ENCODE measurements around the gene CISD3. TPM values are rescaled to one million over a fixed set of nuclear protein-coding genes. Genes with fewer than 3 reads are reported as not detected.

The CISD3 gene
- total and polyA plus RNA-seq, 10 of the 15 experiments (the other 5 are each of a cell fraction or from before 2014, with no cell fraction given): 2.6 to 38.1 (median 8.1) TPM

DNA sequence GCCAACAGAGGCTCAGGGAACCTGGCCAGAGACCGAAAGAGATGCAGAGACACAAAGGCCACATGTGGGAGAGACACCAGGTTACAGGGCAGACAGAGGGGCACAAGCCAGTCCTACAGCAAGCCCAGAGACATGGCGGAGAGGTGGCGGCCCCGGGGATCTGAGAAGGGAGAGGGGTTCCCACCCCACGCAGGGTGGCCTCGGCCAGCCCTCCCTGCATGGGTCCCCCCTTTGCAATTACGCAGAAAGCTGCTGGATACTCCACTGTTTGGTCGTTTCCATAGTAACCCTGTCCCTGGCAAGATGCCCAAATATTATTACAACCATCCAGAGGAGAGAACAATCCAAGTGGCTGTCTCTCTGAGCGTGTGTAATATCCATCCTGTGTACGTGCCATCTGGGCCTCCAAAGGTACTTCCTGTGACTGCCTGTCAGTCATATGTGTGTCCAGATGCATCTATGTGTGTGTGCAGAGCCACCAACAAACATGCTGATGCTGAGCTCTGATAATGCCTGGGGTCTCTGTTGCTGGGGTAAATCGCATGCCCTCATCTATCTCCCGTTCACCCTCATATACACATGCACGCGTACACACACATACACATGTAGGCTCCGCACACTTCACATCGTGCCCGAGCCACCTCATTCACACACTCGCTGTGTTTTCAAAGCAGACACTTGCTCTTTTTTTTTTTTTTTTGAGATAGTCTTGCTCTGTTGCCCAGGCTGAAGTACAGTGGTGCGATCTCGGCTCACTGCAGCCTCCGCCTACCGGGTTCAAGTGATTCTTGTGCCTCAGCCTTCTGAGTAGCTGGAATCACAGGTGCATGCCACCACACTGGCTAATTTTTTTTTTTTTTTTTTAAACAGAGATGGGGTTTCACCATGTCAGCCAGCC, 12.5 kb downstream of the CISD3 start (continued):
- TF ChIP-seq, protein P1, sequence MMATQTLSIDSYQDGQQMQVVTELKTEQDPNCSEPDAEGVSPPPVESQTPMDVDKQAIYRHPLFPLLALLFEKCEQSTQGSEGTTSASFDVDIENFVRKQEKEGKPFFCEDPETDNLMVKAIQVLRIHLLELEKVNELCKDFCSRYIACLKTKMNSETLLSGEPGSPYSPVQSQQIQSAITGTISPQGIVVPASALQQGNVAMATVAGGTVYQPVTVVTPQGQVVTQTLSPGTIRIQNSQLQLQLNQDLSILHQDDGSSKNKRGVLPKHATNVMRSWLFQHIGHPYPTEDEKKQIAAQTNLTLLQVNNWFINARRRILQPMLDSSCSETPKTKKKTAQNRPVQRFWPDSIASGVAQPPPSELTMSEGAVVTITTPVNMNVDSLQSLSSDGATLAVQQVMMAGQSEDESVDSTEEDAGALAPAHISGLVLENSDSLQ (IDR thresholded peaks at IDR 0.05): peak; percentile 91
- TF ChIP-seq, protein P2, sequence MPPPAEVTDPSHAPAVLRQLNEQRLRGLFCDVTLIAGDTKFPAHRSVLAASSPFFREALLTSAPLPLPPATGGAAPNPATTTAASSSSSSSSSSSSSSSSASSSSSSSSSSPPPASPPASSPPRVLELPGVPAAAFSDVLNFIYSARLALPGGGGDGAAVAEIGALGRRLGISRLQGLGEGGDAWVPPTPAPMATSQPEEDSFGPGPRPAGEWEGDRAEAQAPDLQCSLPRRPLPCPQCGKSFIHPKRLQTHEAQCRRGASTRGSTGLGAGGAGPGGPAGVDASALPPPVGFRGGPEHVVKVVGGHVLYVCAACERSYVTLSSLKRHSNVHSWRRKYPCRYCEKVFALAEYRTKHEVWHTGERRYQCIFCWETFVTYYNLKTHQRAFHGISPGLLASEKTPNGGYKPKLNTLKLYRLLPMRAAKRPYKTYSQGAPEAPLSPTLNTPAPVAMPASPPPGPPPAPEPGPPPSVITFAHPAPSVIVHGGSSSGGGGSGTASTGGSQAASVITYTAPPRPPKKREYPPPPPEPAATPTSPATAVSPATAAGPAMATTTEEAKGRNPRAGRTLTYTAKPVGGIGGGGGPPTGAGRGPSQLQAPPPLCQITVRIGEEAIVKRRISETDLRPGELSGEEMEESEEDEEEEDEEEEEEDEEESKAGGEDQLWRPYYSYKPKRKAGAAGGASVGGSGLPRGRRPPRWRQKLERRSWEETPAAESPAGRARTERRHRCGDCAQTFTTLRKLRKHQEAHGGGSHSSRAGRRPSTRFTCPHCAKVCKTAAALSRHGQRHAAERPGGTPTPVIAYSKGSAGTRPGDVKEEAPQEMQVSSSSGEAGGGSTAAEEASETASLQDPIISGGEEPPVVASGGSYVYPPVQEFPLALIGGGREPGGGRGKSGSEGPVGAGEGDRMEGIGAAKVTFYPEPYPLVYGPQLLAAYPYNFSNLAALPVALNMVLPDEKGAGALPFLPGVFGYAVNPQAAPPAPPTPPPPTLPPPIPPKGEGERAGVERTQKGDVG (CRISPR knock-in tag; IDR thresholded peaks at IDR 0.05): no peak
- TF ChIP-seq, protein P3, sequence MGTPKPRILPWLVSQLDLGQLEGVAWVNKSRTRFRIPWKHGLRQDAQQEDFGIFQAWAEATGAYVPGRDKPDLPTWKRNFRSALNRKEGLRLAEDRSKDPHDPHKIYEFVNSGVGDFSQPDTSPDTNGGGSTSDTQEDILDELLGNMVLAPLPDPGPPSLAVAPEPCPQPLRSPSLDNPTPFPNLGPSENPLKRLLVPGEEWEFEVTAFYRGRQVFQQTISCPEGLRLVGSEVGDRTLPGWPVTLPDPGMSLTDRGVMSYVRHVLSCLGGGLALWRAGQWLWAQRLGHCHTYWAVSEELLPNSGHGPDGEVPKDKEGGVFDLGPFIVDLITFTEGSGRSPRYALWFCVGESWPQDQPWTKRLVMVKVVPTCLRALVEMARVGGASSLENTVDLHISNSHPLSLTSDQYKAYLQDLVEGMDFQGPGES (IDR thresholded peaks at IDR 0.05): no peak
- no peak for TF ChIP-seq MTA3 (IDR thresholded peaks at IDR 0.05; ENCODE audit: borderline replicate concordance, low read length)
- no peak for TF ChIP-seq ZNF24 (IDR thresholded peaks at IDR 0.05)
- TF ChIP-seq, protein P4, sequence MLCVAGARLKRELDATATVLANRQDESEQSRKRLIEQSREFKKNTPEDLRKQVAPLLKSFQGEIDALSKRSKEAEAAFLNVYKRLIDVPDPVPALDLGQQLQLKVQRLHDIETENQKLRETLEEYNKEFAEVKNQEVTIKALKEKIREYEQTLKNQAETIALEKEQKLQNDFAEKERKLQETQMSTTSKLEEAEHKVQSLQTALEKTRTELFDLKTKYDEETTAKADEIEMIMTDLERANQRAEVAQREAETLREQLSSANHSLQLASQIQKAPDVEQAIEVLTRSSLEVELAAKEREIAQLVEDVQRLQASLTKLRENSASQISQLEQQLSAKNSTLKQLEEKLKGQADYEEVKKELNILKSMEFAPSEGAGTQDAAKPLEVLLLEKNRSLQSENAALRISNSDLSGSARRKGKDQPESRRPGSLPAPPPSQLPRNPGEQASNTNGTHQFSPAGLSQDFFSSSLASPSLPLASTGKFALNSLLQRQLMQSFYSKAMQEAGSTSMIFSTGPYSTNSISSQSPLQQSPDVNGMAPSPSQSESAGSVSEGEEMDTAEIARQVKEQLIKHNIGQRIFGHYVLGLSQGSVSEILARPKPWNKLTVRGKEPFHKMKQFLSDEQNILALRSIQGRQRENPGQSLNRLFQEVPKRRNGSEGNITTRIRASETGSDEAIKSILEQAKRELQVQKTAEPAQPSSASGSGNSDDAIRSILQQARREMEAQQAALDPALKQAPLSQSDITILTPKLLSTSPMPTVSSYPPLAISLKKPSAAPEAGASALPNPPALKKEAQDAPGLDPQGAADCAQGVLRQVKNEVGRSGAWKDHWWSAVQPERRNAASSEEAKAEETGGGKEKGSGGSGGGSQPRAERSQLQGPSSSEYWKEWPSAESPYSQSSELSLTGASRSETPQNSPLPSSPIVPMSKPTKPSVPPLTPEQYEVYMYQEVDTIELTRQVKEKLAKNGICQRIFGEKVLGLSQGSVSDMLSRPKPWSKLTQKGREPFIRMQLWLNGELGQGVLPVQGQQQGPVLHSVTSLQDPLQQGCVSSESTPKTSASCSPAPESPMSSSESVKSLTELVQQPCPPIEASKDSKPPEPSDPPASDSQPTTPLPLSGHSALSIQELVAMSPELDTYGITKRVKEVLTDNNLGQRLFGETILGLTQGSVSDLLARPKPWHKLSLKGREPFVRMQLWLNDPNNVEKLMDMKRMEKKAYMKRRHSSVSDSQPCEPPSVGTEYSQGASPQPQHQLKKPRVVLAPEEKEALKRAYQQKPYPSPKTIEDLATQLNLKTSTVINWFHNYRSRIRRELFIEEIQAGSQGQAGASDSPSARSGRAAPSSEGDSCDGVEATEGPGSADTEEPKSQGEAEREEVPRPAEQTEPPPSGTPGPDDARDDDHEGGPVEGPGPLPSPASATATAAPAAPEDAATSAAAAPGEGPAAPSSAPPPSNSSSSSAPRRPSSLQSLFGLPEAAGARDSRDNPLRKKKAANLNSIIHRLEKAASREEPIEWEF (IDR thresholded peaks at IDR 0.05; ENCODE audit: insufficient replicate concordance, low read depth, low read length): no peak
- no peak for TF ChIP-seq TCF3 (IDR thresholded peaks at IDR 0.05; ENCODE audit: borderline replicate concordance, insufficient read depth, low read depth, low read length)
- TF ChIP-seq BRCA1 (IDR thresholded peaks at IDR 0.05; ENCODE audit: low read depth, low read length): no peak
- TF ChIP-seq HDAC2 (IDR thresholded peaks at IDR 0.05): no peak
- TF ChIP-seq IKZF1 (conservative IDR thresholded peaks at IDR 0.05): no peak
- no peak for TF ChIP-seq SREBF2 (IDR thresholded peaks at IDR 0.05; ENCODE audit: low read length)
- TF ChIP-seq YBX1 (IDR thresholded peaks at IDR 0.05): no peak
- TF ChIP-seq, protein P5, sequence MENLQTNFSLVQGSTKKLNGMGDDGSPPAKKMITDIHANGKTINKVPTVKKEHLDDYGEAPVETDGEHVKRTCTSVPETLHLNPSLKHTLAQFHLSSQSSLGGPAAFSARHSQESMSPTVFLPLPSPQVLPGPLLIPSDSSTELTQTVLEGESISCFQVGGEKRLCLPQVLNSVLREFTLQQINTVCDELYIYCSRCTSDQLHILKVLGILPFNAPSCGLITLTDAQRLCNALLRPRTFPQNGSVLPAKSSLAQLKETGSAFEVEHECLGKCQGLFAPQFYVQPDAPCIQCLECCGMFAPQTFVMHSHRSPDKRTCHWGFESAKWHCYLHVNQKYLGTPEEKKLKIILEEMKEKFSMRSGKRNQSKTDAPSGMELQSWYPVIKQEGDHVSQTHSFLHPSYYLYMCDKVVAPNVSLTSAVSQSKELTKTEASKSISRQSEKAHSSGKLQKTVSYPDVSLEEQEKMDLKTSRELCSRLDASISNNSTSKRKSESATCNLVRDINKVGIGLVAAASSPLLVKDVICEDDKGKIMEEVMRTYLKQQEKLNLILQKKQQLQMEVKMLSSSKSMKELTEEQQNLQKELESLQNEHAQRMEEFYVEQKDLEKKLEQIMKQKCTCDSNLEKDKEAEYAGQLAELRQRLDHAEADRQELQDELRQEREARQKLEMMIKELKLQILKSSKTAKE (IDR thresholded peaks at IDR 0.05; ENCODE audit: low read depth, poor library complexity, severe bottlenecking): no peak
- no peak for TF ChIP-seq KDM1A (IDR thresholded peaks at IDR 0.05; ENCODE audit: borderline replicate concordance)

All from GM12878 (cell line).